SK-N-SH treated with all-trans-retinoic acid at 6 μM for 48 hours (cell line): ENCODE measurements around the gene APMAP.

Experiments
- ATAC-seq: fragments of 200-7000 bp; cut with Tn5 transposase; 3 replicates; pipeline ENCODE4 v1.9.1; 2020; ENCODE audit warnings: mild to moderate bottlenecking, moderate library complexity
- ARNTL ChIP-seq: fragments of 450-650 bp; formaldehyde crosslinking; IDR thresholded peaks from 2 replicates; pipeline ENCODE4 v1.5.0; 2020; ENCODE audit warnings: low read depth, mild to moderate bottlenecking, moderate library complexity, borderline replicate concordance
- CREB5 ChIP-seq: fragments of 250-450 bp; sonication (Bioruptor Pico); IDR thresholded peaks from 2 replicates; pipeline ENCODE4 v1.5.1; 2020; ENCODE audit warnings: low read depth, mild to moderate bottlenecking, moderate library complexity
- CSDC2 ChIP-seq: fragments of 250-450 bp; sonication (Bioruptor Pico); IDR thresholded peaks from 2 replicates; pipeline ENCODE4 v1.5.0; 2020; ENCODE audit warnings: mild to moderate bottlenecking, moderate library complexity
- CSRNP3 ChIP-seq: fragments of 250-450 bp; sonication (Bioruptor Pico); IDR thresholded peaks from 2 replicates; pipeline ENCODE4 v1.5.1; 2021; ENCODE audit warnings: mild to moderate bottlenecking, moderate library complexity
- OSR1 ChIP-seq: fragments of 250-450 bp; sonication (Bioruptor Pico); IDR thresholded peaks from 2 replicates; pipeline ENCODE4 v1.8.0; 2022; ENCODE audit warnings: moderate library complexity, mild to moderate bottlenecking, inconsistent platforms
- PATZ1 ChIP-seq: fragments of 250-450 bp; sonication (Bioruptor Pico); IDR thresholded peaks from 2 replicates; pipeline ENCODE4 v1.8.0; 2020; ENCODE audit warnings: mild to moderate bottlenecking, moderate library complexity, borderline replicate concordance
- POU6F1 ChIP-seq: fragments of 250-450 bp; sonication (Bioruptor Pico); IDR thresholded peaks from 2 replicates; pipeline ENCODE4 v1.8.0; 2021; ENCODE audit warnings: low read depth, mild to moderate bottlenecking, moderate library complexity, borderline replicate concordance
- PPARA ChIP-seq: fragments of 250-450 bp; sonication (Bioruptor Pico); IDR thresholded peaks from 2 replicates; pipeline ENCODE4 v1.5.0; 2020; ENCODE audit warnings: mild to moderate bottlenecking, borderline replicate concordance
- SNAI2 ChIP-seq: fragments of 250-450 bp; sonication (Bioruptor Pico); IDR thresholded peaks from 2 replicates; pipeline ENCODE4 v1.5.0; 2020; ENCODE audit warnings: mild to moderate bottlenecking, moderate library complexity
- TCF4 ChIP-seq: fragments of 250-450 bp; sonication (Bioruptor Pico); IDR thresholded peaks from 2 replicates; pipeline ENCODE4 v1.8.0; 2021; ENCODE audit warnings: mild to moderate bottlenecking, moderate library complexity, borderline replicate concordance
- TSHZ2 ChIP-seq: fragments of 250-450 bp; sonication (Bioruptor Pico); IDR thresholded peaks from 2 replicates; pipeline ENCODE4 v1.5.0; 2020; ENCODE audit warnings: mild to moderate bottlenecking, moderate library complexity
- ZC3H10 ChIP-seq: fragments of 250-450 bp; sonication (Bioruptor Pico); IDR thresholded peaks from 2 replicates; pipeline ENCODE4 v1.5.1; 2021; ENCODE audit warnings: mild to moderate bottlenecking, moderate library complexity
- ZFP3 ChIP-seq: fragments of 250-450 bp; sonication (Bioruptor Pico); IDR thresholded peaks from 2 replicates; pipeline ENCODE4 v1.5.0; 2020; ENCODE audit warnings: mild to moderate bottlenecking, moderate library complexity
- ZFP30 ChIP-seq: fragments of 450-650 bp; formaldehyde crosslinking; IDR thresholded peaks from 2 replicates; pipeline ENCODE4 v1.5.0; 2022; ENCODE audit warnings: mild to moderate bottlenecking, moderate library complexity
- ZNF8 ChIP-seq: fragments of 450-650 bp; formaldehyde crosslinking; IDR thresholded peaks from 2 replicates; pipeline ENCODE4 v1.5.0; 2020; ENCODE audit warnings: mild to moderate bottlenecking, moderate library complexity

APMAP gene

GRCh38 chr20:25014816-25015215, 22.3 kb upstream of the APMAP start:
- no peak for ATAC-seq
- TF ChIP-seq SNAI2 (CRISPR knock-in tag): no peak
- TF ChIP-seq ZNF8: no peak
- TF ChIP-seq OSR1 (CRISPR knock-in tag): no peak
- no peak for TF ChIP-seq CREB5 (CRISPR knock-in tag)
- TF ChIP-seq POU6F1 (CRISPR knock-in tag): no peak
- TF ChIP-seq TCF4: no peak
- TF ChIP-seq ZFP30 (CRISPR knock-in tag): no peak

- no peak for TF ChIP-seq POU6F1 (CRISPR knock-in tag)
- no peak for TF ChIP-seq PPARA (CRISPR knock-in tag)
- no peak for TF ChIP-seq PATZ1 (CRISPR knock-in tag)
- no peak for TF ChIP-seq ZC3H10 (CRISPR knock-in tag)
- TF ChIP-seq ARNTL (CRISPR knock-in tag): no peak
- TF ChIP-seq ZFP30 (CRISPR knock-in tag): no peak
- TF ChIP-seq ZNF8: no peak
- TF ChIP-seq CSRNP3 (CRISPR knock-in tag): no peak
- no peak for TF ChIP-seq CREB5 (CRISPR knock-in tag)
- no peak for TF ChIP-seq CSDC2
- no peak for TF ChIP-seq OSR1 (CRISPR knock-in tag)
- TF ChIP-seq TCF4: no peak
- TF ChIP-seq ZFP3 (CRISPR knock-in tag): no peak
- no peak for TF ChIP-seq TSHZ2 (CRISPR knock-in tag)
- TF ChIP-seq, all 23 proteins: peak for 0
- ATAC-seq: no peak
Observed at GRCh38 chr20:25013478-25014380, 21.2 kb upstream of the APMAP start.
